PFSK-1 (cell line): Measurements from ENCODE around the gene STARD8.

ENCODE experiments used
- FOXP2 ChIP-seq: optimal IDR thresholded peaks from 2 replicates; pipeline ENCODE3; 2011; ENCODE audit warnings: borderline replicate concordance, control low read depth, inconsistent platforms; ENCODE audit not compliant: insufficient read depth; ENCODE audit errors: extremely low read length, extremely low read depth
- POLR2AphosphoS5 ChIP-seq: IDR thresholded peaks from 2 replicates; pipeline ENCODE4 v1.6.1; 2012; ENCODE audit warnings: low read depth, mild to moderate bottlenecking, control low read depth, low read length, moderate library complexity
- REST ChIP-seq, 2 experiments: IDR thresholded peaks; 2 replicates each; pipeline versions ENCODE4 v1.6.1 to v1.8.0; 2011 to 2012; ENCODE audit warnings: low read depth in 2 of 2, low read length in 2 of 2, control low read depth in 1 of 2, inconsistent platforms in 1 of 2, mild to moderate bottlenecking in 1 of 2, moderate library complexity in 1 of 2; ENCODE audit not compliant: insufficient read depth in 1 of 2
- SIN3A ChIP-seq: IDR thresholded peaks from 2 replicates; pipeline ENCODE4 v1.6.1; 2012; ENCODE audit warnings: mild to moderate bottlenecking, low read length, moderate library complexity, borderline replicate concordance; ENCODE audit not compliant: insufficient read depth
- TAF1 ChIP-seq: IDR thresholded peaks from 2 replicates; pipeline ENCODE4 v1.6.1; 2012; ENCODE audit warnings: low read length, control low read depth, borderline replicate concordance; ENCODE audit not compliant: insufficient read depth

Gene STARD8

GRCh38 chrX:68683580-68683979, 36.1 kb downstream of the STARD8 start:
- TF ChIP-seq REST (IDR thresholded peaks at IDR 0.05; ENCODE audit: insufficient read depth in 1 of 2, low read depth in 2 of 2, low read length in 2 of 2), result no peak
- no peak for TF ChIP-seq FOXP2
- TF ChIP-seq SIN3A, result no peak
- TF ChIP-seq POLR2AphosphoS5, result no peak
- no peak for TF ChIP-seq TAF1

GRCh38 chrX:68684291-68684918, 36.9 kb downstream of the STARD8 start:
- TF ChIP-seq REST (IDR thresholded peaks at IDR 0.05; ENCODE audit: insufficient read depth in 1 of 2, low read depth in 2 of 2, low read length in 2 of 2), result no peak
- peak; percentile 36 for TF ChIP-seq FOXP2
- no peak for TF ChIP-seq TAF1
- TF ChIP-seq SIN3A, result no peak
- TF ChIP-seq POLR2AphosphoS5, result no peak

- TF ChIP-seq SIN3A (no peak), TAF1 (no peak), REST (IDR thresholded peaks at IDR 0.05; ENCODE audit: insufficient read depth in 1 of 2, low read depth in 2 of 2, low read length in 2 of 2) (no peak), FOXP2 (no peak), POLR2AphosphoS5 (no peak)
Observed at GRCh38 chrX:68684919-68685304, 37.4 kb downstream of the STARD8 start.

GRCh38 chrX:68685685-68686084, 38.2 kb downstream of the STARD8 start:
- no peak for TF ChIP-seq TAF1
- no peak for TF ChIP-seq POLR2AphosphoS5
- no peak for TF ChIP-seq REST (IDR thresholded peaks at IDR 0.05; ENCODE audit: insufficient read depth in 1 of 2, low read depth in 2 of 2, low read length in 2 of 2)
- TF ChIP-seq FOXP2, result no peak
- no peak for TF ChIP-seq SIN3A
